GM12878 (cell line): ENCODE data around the gene ARSI. TPM values are rescaled to one million over a fixed set of nuclear protein-coding genes. Genes with fewer than 3 reads are reported as not detected.

Source experiments
- ATAC-seq: fragments of 200-7000 bp; cut with Tn5 transposase; 3 replicates; pipeline ENCODE4 v1.9.1; 2020; ENCODE audit warnings: mild to moderate bottlenecking, moderate library complexity
- BruUV-seq: library from RNA; stranded (reverse); fragments of 400-500 nt; replicated peaks from 2 replicates; lab custom pipeline; 2021; lab: Mats Ljungman, UMichigan
- CTCF ChIA-PET: fragments of 300-600 bp; sonication (Branson Sonifier 250); formaldehyde crosslinking; extraction: SDS; loops from one replicate; lab custom pipeline; 2021; ENCODE audit warnings: inconsistent platforms; lab: Yijun Ruan, JAX
- POLR2A ChIA-PET: fragments of 350-600 bp; formaldehyde crosslinking; extraction: SDS; loops from one replicate; lab custom pipeline; 2021; ENCODE audit warnings: inconsistent platforms; lab: Charles Lee
- RAD21 ChIA-PET: fragments of 300-600 bp; sonication (Branson Sonifier 250); formaldehyde crosslinking; loops from one replicate; lab custom pipeline; 2023; ENCODE audit warnings: antibody characterized with exemption; ENCODE audit not compliant: unreplicated experiment; lab: Charles Lee
- SMC1A ChIA-PET: fragments of 300-600 bp; sonication (Branson Sonifier 250); formaldehyde crosslinking; loops from one replicate; lab custom pipeline; 2023; ENCODE audit not compliant: unreplicated experiment, uncharacterized antibody; lab: Charles Lee
- DNase-seq: peaks from one replicate; pipeline ENCODE4 v3.0.0-alpha.2; 2011; ENCODE audit warnings: low read depth, low spot score
- FAIRE-seq: peaks from 3 replicates; lab custom pipeline; 2011; peaks lifted over from hg19 to GRCh38; lab: Jason Lieb, UNC
- H2AFZ ChIP-seq: 2 replicates; pipeline ENCODE4 v1.6.0; 2011; ENCODE audit warnings: low read depth, low read length, control low read depth; ENCODE audit not compliant: control insufficient read depth
- H3K27ac ChIP-seq: 2 replicates; pipeline ENCODE4 v1.5.1; 2011; ENCODE audit warnings: control low read depth; ENCODE audit not compliant: control insufficient read depth, insufficient read depth
- H3K27me3 ChIP-seq, 2 experiments: replicated peaks in 1 of 2; 2 replicates each; pipeline versions ENCODE4 v1.6.0 to v1.6.1; 2011; ENCODE audit warnings: low read length in 1 of 2; ENCODE audit not compliant: control insufficient read depth in 2 of 2, insufficient read depth in 2 of 2
- H3K36me3 ChIP-seq, 2 experiments: 2 replicates each; pipeline ENCODE4 v1.5.1; 2011; ENCODE audit warnings: low read length in 1 of 2; ENCODE audit not compliant: control insufficient read depth in 2 of 2, insufficient read depth in 2 of 2
- H3K4me1 ChIP-seq: 2 replicates; pipeline ENCODE4 v1.6.1; 2011; ENCODE audit warnings: mild to moderate bottlenecking, low read length, moderate library complexity, mixed read lengths; ENCODE audit not compliant: control insufficient read depth, insufficient read depth
- H3K4me2 ChIP-seq: 2 replicates; pipeline ENCODE4 v1.6.0; 2011; ENCODE audit warnings: control low read depth; ENCODE audit not compliant: control insufficient read depth, insufficient read depth
- H3K4me3 ChIP-seq: fragments of 200-600 bp; sonication (generic); 2 replicates; pipeline ENCODE4 v1.5.1; 2016
- H3K79me2 ChIP-seq: 2 replicates; pipeline ENCODE4 v1.6.0; 2011; ENCODE audit warnings: low read length; ENCODE audit not compliant: control insufficient read depth, insufficient read depth
- H3K9ac ChIP-seq: 2 replicates; pipeline ENCODE4 v1.8.0; 2011; ENCODE audit warnings: low read length, control low read depth, mixed read lengths; ENCODE audit not compliant: control insufficient read depth, insufficient read depth
- H3K9me3 ChIP-seq: replicated peaks from 3 replicates; pipeline ENCODE4 v1.5.1; 2011; ENCODE audit warnings: mild to moderate bottlenecking, low read length; ENCODE audit not compliant: control insufficient read depth, insufficient read depth
- H4K20me1 ChIP-seq: 2 replicates; pipeline ENCODE4 v1.6.0; 2011; ENCODE audit not compliant: control insufficient read depth, insufficient read depth
- CBX5 ChIP-seq: sonication (generic); IDR thresholded peaks from 2 replicates; pipeline ENCODE4 v1.6.1; 2016; ENCODE audit warnings: low read depth, moderate library complexity, mild to moderate bottlenecking, inconsistent platforms
- CHD1 ChIP-seq: IDR thresholded peaks from 2 replicates; pipeline ENCODE4 v1.6.1; 2012; ENCODE audit warnings: low read depth, low read length, improper control_type of control experiment
- EGR1 ChIP-seq, 2 experiments: IDR thresholded peaks; 1 replicate in 1 of 2; 2 replicates in 1 of 2; pipeline ENCODE4 v1.6.1; 2011 to 2012; ENCODE audit warnings: low read depth in 2 of 2, low read length in 2 of 2, borderline replicate concordance in 1 of 2, mild to moderate bottlenecking in 1 of 2, moderate library complexity in 1 of 2
- ELK1 ChIP-seq: IDR thresholded peaks from 2 replicates; pipeline ENCODE4 v1.6.1; 2012; ENCODE audit warnings: low read depth, low read length, improper control_type of control experiment
- EZH2 ChIP-seq: IDR thresholded peaks from 2 replicates; pipeline ENCODE4 v1.6.1; 2012; ENCODE audit warnings: low read depth, mild to moderate bottlenecking, control low read depth, inconsistent platforms, low read length, borderline replicate concordance; ENCODE audit not compliant: control insufficient read depth
- IRF4 ChIP-seq: IDR thresholded peaks from 2 replicates; pipeline ENCODE4 v1.6.1; 2011; ENCODE audit warnings: low read depth, low read length
- NR2F1 ChIP-seq: fragments of 450-650 bp; conservative IDR thresholded peaks from 2 replicates; pipeline ENCODE4 v1.6.1; 2017; ENCODE audit warnings: mild to moderate bottlenecking
- POLR2AphosphoS2 ChIP-seq: IDR thresholded peaks from 2 replicates; pipeline ENCODE4 v1.6.1; 2011; ENCODE audit warnings: low read depth, mild to moderate bottlenecking, low read length, improper control_type of control experiment, moderate library complexity
- RELB ChIP-seq: fragments of 450-650 bp; IDR thresholded peaks from 2 replicates; pipeline ENCODE4 v1.6.1; 2017; ENCODE audit warnings: low read depth, mild to moderate bottlenecking, moderate library complexity
- SMAD1 ChIP-seq: fragments of 450-650 bp; IDR thresholded peaks from 2 replicates; pipeline ENCODE4 v1.6.1; 2018; ENCODE audit warnings: mild to moderate bottlenecking, low read depth; ENCODE audit not compliant: partially characterized antibody
- TCF3 ChIP-seq: IDR thresholded peaks from 2 replicates; pipeline ENCODE4 v1.6.1; 2012; ENCODE audit warnings: low read depth, mild to moderate bottlenecking, low read length, borderline replicate concordance; ENCODE audit not compliant: insufficient read depth
- ZSCAN29 ChIP-seq: fragments of 450-650 bp; IDR thresholded peaks from 2 replicates; pipeline ENCODE4 v1.6.1; 2017; ENCODE audit warnings: mild to moderate bottlenecking, moderate library complexity
- WGBS: methylation state at CpG from one replicate; pipeline ENCODE4 v1.1.6; 2016; ENCODE audit warnings: low lambda C conversion rate; ENCODE audit not compliant: insufficient replicate concordance, insufficient coverage; ENCODE audit errors: missing lambda C conversion rate; 5-methylcytosine and 5-hydroxymethylcytosine counted together
- in situ Hi-C: fragments of 300-500 bp; cut with MboI; formaldehyde crosslinking; loops from 9 replicates; pipeline ENCODE4 v1.14.3; 2018; ENCODE audit warnings: mixed read lengths
- intact Hi-C: fragments of 100-400 bp; cut with micrococcal nuclease; formaldehyde crosslinking; loops from one replicate; pipeline ENCODE4 v1.14.2; 2022; ENCODE audit not compliant: unreplicated experiment
- polyA plus RNA-seq, 11 experiments: library from polyadenylated mRNA; depleted of rRNA in 4 of 11; unstranded in 6 of 11; stranded (reverse) in 5 of 11; fragments of >200 nt; fragmentation: Nextera tagmentation in 4 of 11; fragmentation: Illumina TruSeq in 1 of 11; extraction: Ambion mirVana in 4 of 11; extraction: Trizol in 1 of 11; gene quantifications; 1 replicate in 1 of 11; 2 replicates in 10 of 11; pipeline versions ENCODE4 v1.2.1 to v1.2.3, GENCODE V29; 2011 to 2016; ENCODE audit warnings: inconsistent platforms in 2 of 11, missing spikeins in 2 of 11, low read depth in 1 of 11
- total RNA-seq, 4 experiments: library from RNA; depleted of rRNA in 3 of 4; stranded (reverse); fragments of >200 nt in 3 of 4; fragmentation: Illumina TruSeq in 1 of 4; extraction: Trizol in 1 of 4; gene quantifications; 2 replicates each; pipeline versions ENCODE4 v1.2.1 to v1.2.3, GENCODE V29; 2013 to 2021
- TF ChIP-seq, protein P1 (sequence below): fragments of 150-350 bp; IDR thresholded peaks from 2 replicates; pipeline ENCODE4 v1.6.1; 2016; ENCODE audit warnings: low read depth, low read length
- TF ChIP-seq, protein P2 (sequence below): fragments of 450-650 bp; IDR thresholded peaks from 2 replicates; pipeline ENCODE4 v1.6.1; 2017; ENCODE audit warnings: borderline replicate concordance
- TF ChIP-seq, protein P3 (sequence below): fragments of 450-650 bp; IDR thresholded peaks from 2 replicates; pipeline ENCODE4 v1.6.1; 2016; ENCODE audit warnings: mild to moderate bottlenecking

ARSI gene
- total and polyA plus RNA-seq, 10 of the 15 experiments (the other 5 are each of a cell fraction or from before 2014, with no cell fraction given): not detected

- no peak for TF ChIP-seq RELB
- TF ChIP-seq CBX5: no peak
- no peak for TF ChIP-seq EGR1 (IDR thresholded peaks at IDR 0.05; ENCODE audit: borderline replicate concordance in 1 of 2, low read depth in 2 of 2, low read length in 2 of 2)
- TF ChIP-seq SMAD1: no peak
- no peak for TF ChIP-seq EZH2
These were observed 18.4 kb downstream of the ARSI start (continued) for GRCh38 chr5:150284311-150284710.

DNA sequence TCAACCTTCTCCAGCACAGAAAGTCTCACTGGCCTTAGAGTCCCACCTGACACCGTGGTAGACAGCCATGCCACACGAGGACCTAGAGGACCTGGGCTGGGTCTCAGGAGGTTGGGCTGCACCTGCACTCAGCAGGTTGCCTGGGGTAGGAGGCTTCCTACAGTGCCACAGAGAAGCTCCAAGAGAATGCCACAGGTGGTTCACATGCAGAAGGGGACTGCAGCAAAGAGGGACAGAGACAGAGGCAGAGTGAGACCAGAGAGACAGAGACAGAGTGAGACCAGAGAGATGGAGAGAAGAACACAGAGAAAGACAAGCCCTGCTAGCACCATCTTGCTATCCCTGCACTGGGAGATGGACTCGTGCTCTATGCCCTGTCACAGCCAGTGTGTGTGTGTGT lies 18.8 kb downstream of the ARSI start:
- RAD21 ChIA-PET: no interaction called here
- Histone ChIP-seq H3K9me3 (no peaks in the 10 kb centered on the region), H3K4me1 (no peaks in the 10 kb centered on the region), H3K27ac (no peak overlapping the region), H3K4me3 (no peak overlapping the region), H3K79me2 (no peaks in the 10 kb centered on the region), H3K27me3 (peaks cover 9 to 10% of the 10 kb centered on the region in 2 experiments), H4K20me1 (no peaks in the 10 kb centered on the region), H3K9ac (no peak overlapping the region), H3K36me3 (no peaks in the 10 kb centered on the region), H2AFZ (no peak overlapping the region), H3K4me2 (no peak overlapping the region)
- WGBS: 2% methylated on average over 3 of the region's 3 CpGs
- SMC1A ChIA-PET: no interaction called here
- DNase-seq (no peak), FAIRE-seq (no peak), ATAC-seq (no peak)
- in situ Hi-C loops (no loop called here), intact Hi-C loops (no loop called here)
- POLR2A ChIA-PET: no interaction called here
- BruUV-seq: no TSS peak
- CTCF ChIA-PET: interaction anchor here (1.2 kb wide), 1 partner anchor 261 kb away, joined by 3 read pairs; no protein-coding TSS in a partner anchor
- TF ChIP-seq CHD1 (no peak), POLR2AphosphoS2 (no peak), ELK1 (no peak), IRF4 (no peak), TCF3 (no peak), ZSCAN29 (no peak), NR2F1 (no peak)
- TF ChIP-seq, protein P1, sequence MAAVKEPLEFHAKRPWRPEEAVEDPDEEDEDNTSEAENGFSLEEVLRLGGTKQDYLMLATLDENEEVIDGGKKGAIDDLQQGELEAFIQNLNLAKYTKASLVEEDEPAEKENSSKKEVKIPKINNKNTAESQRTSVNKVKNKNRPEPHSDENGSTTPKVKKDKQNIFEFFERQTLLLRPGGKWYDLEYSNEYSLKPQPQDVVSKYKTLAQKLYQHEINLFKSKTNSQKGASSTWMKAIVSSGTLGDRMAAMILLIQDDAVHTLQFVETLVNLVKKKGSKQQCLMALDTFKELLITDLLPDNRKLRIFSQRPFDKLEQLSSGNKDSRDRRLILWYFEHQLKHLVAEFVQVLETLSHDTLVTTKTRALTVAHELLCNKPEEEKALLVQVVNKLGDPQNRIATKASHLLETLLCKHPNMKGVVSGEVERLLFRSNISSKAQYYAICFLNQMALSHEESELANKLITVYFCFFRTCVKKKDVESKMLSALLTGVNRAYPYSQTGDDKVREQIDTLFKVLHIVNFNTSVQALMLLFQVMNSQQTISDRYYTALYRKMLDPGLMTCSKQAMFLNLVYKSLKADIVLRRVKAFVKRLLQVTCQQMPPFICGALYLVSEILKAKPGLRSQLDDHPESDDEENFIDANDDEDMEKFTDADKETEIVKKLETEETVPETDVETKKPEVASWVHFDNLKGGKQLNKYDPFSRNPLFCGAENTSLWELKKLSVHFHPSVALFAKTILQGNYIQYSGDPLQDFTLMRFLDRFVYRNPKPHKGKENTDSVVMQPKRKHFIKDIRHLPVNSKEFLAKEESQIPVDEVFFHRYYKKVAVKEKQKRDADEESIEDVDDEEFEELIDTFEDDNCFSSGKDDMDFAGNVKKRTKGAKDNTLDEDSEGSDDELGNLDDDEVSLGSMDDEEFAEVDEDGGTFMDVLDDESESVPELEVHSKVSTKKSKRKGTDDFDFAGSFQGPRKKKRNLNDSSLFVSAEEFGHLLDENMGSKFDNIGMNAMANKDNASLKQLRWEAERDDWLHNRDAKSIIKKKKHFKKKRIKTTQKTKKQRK: no peak
- TF ChIP-seq, protein P2, sequence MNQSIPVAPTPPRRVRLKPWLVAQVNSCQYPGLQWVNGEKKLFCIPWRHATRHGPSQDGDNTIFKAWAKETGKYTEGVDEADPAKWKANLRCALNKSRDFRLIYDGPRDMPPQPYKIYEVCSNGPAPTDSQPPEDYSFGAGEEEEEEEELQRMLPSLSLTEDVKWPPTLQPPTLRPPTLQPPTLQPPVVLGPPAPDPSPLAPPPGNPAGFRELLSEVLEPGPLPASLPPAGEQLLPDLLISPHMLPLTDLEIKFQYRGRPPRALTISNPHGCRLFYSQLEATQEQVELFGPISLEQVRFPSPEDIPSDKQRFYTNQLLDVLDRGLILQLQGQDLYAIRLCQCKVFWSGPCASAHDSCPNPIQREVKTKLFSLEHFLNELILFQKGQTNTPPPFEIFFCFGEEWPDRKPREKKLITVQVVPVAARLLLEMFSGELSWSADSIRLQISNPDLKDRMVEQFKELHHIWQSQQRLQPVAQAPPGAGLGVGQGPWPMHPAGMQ: no peak
- TF ChIP-seq, protein P3, sequence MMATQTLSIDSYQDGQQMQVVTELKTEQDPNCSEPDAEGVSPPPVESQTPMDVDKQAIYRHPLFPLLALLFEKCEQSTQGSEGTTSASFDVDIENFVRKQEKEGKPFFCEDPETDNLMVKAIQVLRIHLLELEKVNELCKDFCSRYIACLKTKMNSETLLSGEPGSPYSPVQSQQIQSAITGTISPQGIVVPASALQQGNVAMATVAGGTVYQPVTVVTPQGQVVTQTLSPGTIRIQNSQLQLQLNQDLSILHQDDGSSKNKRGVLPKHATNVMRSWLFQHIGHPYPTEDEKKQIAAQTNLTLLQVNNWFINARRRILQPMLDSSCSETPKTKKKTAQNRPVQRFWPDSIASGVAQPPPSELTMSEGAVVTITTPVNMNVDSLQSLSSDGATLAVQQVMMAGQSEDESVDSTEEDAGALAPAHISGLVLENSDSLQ: no peak
